NCI-H1694 (cell line): ENCODE results near the gene KREMEN1.
"Not testable (repeated sequence)": the region's sequence is repeated elsewhere in the genome, so short reads cannot be mapped to it uniquely, and the experiment has no call there.

Experiments
- DNase-seq: peaks from one replicate; lab custom pipeline; 2025; lab: John Stamatoyannopoulos, UW

Gene KREMEN1

GRCh38 chr22:29078036-29078868 lies 5.4 kb downstream of the KREMEN1 start:
- DNase-seq, result no peak

GRCh38 chr22:29078869-29079207 lies 6.0 kb downstream of the KREMEN1 start:
- DNase-seq, result no peak

- peak; percentile 65 for DNase-seq
Measured at GRCh38 chr22:29079218-29079901, 6.5 kb downstream of the KREMEN1 start.

DNA sequence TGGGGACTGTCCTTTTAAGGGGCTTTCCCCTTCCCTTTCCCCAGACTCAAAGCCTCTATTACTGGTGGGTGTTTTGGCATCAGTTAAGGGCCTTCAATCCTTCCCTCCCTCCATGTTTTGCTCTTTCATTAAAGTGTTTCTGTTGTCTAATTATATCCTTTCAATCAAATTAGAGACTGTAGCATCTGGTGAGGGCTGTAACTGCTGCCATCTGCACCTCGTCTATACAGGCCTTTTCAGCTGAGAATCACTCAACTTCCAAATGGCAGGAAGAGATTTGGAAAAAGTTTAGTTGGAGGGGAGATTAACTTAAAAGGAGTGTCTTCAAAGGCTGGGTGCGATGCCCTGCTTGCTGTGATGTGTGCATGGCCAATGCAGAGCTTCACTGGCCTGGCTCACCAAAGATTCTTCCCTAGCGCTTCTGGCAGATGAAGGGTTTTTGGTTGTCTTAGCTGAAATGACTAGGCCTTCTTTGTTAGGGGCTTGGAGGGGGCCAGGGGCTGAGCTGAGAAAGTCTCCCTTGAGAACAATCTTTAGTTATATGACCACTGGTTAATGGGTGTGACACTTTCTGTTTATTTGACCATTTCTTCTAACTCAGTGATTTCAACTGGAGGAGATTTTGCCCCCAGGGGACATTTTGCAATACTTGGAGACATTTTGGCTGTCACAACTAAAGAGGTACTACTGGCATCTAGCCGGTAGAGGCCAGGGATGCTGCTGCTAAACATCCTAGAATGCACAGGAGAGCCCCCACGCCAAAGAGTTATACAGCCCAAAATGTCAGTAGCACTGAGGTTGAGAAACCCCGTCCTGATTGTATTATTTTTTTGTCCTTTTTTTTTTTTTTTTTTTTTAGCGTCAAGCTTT lies 7.5 kb downstream of the KREMEN1 start:
- peak; percentile 67 for DNase-seq

- DNase-seq, result peak; percentile 11
Measured at GRCh38 chr22:29081517-29082236, 8.8 kb downstream of the KREMEN1 start.

GRCh38 chr22:29082826-29083545 lies 10.2 kb downstream of the KREMEN1 start:
- DNase-seq, result no peak

GRCh38 chr22:29083576-29083932 lies 10.7 kb downstream of the KREMEN1 start:
- DNase-seq, result not testable (repeated sequence)

DNA sequence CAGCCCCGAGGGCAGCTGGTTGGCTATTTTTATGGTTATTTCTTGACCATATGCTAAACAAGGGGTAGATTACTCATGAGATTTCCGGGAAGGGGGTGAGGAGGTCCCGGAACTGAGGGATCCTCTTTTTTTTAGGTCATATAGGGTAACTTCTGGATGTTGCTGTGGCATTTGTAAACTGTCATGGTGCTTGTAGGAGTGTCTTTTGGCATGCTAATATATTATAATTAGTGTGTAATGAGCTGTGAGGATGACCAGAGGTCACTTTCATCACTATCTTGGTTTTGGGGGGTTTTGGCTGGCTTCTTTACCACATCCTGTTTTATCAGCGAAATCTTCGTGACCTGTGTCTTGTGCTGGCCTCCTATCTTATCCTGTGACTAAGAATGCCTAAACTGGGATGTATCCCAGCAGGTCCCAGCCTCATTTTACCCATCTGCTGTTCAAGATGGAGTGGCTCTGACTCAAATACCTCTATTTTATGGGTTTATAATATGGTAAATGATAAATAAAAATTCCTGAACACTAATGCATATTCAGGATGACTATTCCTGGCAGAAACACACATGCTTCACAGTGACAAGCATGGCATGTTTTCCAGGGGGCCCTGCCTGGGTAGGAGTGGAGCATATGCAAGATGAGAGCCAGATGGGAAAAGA lies 11.2 kb downstream of the KREMEN1 start:
- DNase-seq, result no peak

DNA sequence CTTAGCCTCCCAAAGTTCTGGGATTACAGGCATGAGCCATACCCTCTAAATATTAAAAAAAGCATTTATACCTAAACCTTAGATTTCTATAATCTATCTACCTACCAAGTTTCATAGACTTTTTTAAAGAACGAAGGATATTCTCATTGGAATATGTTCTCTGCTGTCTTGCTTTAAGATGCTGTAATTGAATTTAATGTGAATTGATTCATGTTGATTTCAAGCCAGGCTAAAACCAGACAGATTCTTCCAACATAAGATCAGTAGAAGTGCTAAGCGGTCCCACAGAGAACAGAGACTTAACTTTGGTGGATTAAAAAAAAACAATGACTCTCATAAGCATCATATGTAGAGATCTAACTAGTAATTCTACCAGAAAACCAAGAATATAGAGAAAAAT lies 14.2 kb downstream of the KREMEN1 start:
- DNase-seq, result no peak

DNA sequence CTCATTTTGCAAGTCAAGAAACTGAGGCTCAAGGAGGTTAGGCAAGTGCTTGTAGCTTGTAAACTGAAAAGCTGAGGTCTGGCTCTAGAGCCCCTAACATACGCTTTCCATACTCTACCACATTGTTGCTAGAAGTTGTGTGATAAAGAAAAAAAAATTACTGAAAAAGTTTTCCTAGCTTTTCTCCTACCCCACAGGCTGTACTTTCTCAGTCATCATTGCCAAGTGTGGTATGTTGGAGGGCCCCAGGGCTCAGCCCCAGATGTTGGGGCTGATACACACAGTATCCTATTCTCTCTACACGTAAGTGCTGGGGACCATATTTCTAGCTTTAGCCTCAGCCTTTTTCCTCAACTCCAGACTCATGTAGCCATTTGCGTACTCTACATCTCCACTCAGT lies 16.0 kb downstream of the KREMEN1 start:
- no peak for DNase-seq

- no peak for DNase-seq
Measured at GRCh38 chr22:29089507-29089906, 16.7 kb downstream of the KREMEN1 start.

GRCh38 chr22:29090039-29090438 lies 17.2 kb downstream of the KREMEN1 start:
- no peak for DNase-seq

DNA sequence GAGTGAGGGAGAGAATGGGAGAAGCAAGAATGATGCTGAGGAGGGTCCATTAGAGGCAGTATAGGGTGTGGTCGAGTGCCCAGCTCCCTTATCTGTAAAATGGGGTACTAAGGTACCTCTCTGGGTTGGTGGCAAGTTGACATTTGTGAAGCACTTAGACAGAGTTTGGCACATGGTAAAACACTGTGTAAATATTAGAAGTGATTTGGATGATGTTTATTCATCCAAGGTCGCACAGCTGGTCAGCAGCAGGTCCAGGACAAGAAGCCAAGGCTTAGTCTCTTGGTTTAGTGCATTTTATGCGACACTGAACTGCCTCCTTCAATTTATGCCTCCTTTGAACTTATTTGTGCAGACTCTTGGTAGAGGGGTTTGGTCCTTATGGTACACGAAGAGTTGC lies 19.4 kb downstream of the KREMEN1 start:
- DNase-seq, result no peak

DNA sequence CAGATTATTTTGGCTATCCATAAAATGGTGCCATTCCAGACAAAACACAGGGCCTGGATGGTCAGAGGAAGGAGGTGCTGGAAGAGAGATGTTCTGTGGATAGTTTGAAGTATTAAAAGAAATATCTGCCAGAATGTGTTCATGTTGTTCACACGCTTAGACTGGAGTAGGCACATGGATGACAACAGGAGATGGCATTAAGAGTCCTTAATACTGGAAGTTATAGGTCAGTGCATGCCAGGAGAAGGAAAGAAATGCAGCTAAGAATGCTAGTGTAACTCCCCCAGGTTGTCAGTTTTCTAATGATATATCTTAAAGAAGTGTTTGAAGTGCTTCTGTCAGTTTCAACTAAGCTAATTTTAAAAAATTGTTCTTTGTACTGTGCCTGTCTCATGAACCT lies 20.2 kb downstream of the KREMEN1 start:
- no peak for DNase-seq

GRCh38 chr22:29093501-29094300 lies 20.9 kb downstream of the KREMEN1 start:
- no peak for DNase-seq

GRCh38 chr22:29095459-29095858 lies 22.6 kb downstream of the KREMEN1 start:
- DNase-seq, result no peak

- DNase-seq, result no peak
Measured at GRCh38 chr22:29096736-29097669, 24.2 kb downstream of the KREMEN1 start.

DNA sequence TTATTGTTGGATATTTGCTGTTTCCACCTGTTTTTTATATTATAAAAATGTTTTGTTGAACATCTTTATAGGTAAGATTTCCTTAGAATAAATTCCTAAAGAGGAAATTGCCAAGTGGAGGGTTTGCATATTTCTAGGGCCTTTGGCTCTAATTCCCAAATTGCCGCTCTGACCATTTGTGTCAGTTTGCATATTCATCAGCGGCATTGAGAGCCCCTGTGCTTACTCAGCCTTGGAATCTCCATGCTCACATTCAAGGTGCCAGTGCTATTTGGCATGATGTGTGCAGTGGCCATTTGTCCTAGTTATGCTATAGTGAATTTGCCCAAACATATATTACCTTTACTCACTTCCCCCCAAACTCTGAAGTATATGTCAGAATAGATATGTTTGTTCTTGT lies 25.5 kb downstream of the KREMEN1 start:
- DNase-seq, result no peak

DNA sequence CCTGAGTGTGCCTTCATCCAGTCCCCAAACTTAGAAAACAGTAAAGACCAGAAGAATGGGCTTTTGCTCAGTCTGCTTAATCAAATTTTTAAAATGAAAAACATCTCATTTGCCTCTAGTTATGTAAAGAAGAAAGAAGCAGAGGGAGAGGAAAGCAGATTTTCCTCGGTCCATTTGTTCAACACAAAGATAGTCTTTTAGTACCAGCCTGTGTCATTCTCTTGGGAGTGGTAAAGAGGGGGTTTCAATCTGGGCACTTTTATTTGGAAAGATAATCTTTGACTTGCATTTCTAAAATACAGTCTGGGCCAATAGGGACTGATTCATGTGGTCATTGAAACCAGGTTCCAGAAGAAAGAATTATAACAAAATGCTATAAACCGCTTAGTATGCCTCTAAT lies 29.5 kb downstream of the KREMEN1 start:
- DNase-seq, result peak; percentile 1
